ENCODE results near the gene GAS7. TPM values are rescaled to one million over a fixed set of nuclear protein-coding genes. Genes with fewer than 3 reads are reported as not detected.

The GAS7 gene
- total RNA-seq, 6 experiments from 2014 or later = 1.6 to 7.1 (median 2.7) TPM

GRCh38 chr17:9935408-9935807 lies 263.0 kb downstream of the GAS7 start:
- no peak overlapping the region for H3K4me3 ChIP-seq
- no peaks in the 10 kb centered on the region for H3K36me3 ChIP-seq
- 60% methylated on average over 3 of the region's 6 CpGs for WGBS (ENCODE audit: insufficient coverage, low coverage, low lambda C conversion rate, missing lambda C conversion rate)
- H3K27ac ChIP-seq = no peak overlapping the region
- no peaks in the 10 kb centered on the region for H3K4me1 ChIP-seq
- ATAC-seq (no peak), DNase-seq (no peak)
- H3K9me3 ChIP-seq = no peaks in the 10 kb centered on the region
- no peaks in the 10 kb centered on the region for H3K27me3 ChIP-seq
- no peak for TF ChIP-seq CTCF (IDR thresholded peaks at IDR 0.05)
- no peak for TF ChIP-seq POLR2A (IDR thresholded peaks at IDR 0.05)
- intact Hi-C loops (cut with DNase I) = no loop called here

- TF ChIP-seq POLR2A (IDR thresholded peaks at IDR 0.05) = no peak
- TF ChIP-seq CTCF (IDR thresholded peaks at IDR 0.05) = no peak
- DNase-seq = no peak
Measured at GRCh38 chr17:9934331-9934730, 264.1 kb downstream of the GAS7 start.

GRCh38 chr17:9932491-9932890 lies 265.9 kb downstream of the GAS7 start:
- Histone ChIP-seq H3K27me3 (no peaks in the 10 kb centered on the region), H3K9me3 (no peaks in the 10 kb centered on the region), H3K27ac (no peak overlapping the region), H3K36me3 (no peaks in the 10 kb centered on the region), H3K4me1 (no peaks in the 10 kb centered on the region), H3K4me3 (no peak overlapping the region)
- TF ChIP-seq POLR2A (IDR thresholded peaks at IDR 0.05) (no peak), CTCF (IDR thresholded peaks at IDR 0.05) (no peak)
- no peak for DNase-seq
- intact Hi-C loops (cut with DNase I) = no loop called here
- WGBS (ENCODE audit: insufficient coverage, low coverage, low lambda C conversion rate, missing lambda C conversion rate) = 46% methylated on average over 2 of the region's 2 CpGs
- ATAC-seq = no peak

More at GRCh38 chr17:9934331-9934730, 264.1 kb downstream of the GAS7 start:
- intact Hi-C loops (cut with DNase I) = no loop called here
- WGBS (ENCODE audit: insufficient coverage, low coverage, low lambda C conversion rate, missing lambda C conversion rate) = 67% methylated on average over 5 of the region's 7 CpGs
- ATAC-seq = no peak
- H3K4me1 ChIP-seq = no peaks in the 10 kb centered on the region
- H3K27ac ChIP-seq = no peak overlapping the region
- H3K4me3 ChIP-seq = no peak overlapping the region
- H3K27me3 ChIP-seq = no peaks in the 10 kb centered on the region
- no peaks in the 10 kb centered on the region for H3K9me3 ChIP-seq
- H3K36me3 ChIP-seq = no peaks in the 10 kb centered on the region

GRCh38 chr17:9931144-9931741 lies 267.2 kb downstream of the GAS7 start:
- intact Hi-C loops (cut with DNase I) = no loop called here
- no peak for ATAC-seq
- Histone ChIP-seq H3K27ac (no peak overlapping the region), H3K27me3 (no peaks in the 10 kb centered on the region), H3K36me3 (no peaks in the 10 kb centered on the region), H3K4me3 (no peak overlapping the region), H3K9me3 (no peaks in the 10 kb centered on the region), H3K4me1 (no peaks in the 10 kb centered on the region)
- no peak for TF ChIP-seq POLR2A (IDR thresholded peaks at IDR 0.05)
- no peak for TF ChIP-seq CTCF (IDR thresholded peaks at IDR 0.05)
- 53% methylated on average over 11 of the region's 12 CpGs for WGBS (ENCODE audit: insufficient coverage, low coverage, low lambda C conversion rate, missing lambda C conversion rate)
- DNase-seq = no peak

- H3K9me3 ChIP-seq = no peaks in the 10 kb centered on the region
- H3K4me3 ChIP-seq = no peak overlapping the region
- intact Hi-C loops (cut with DNase I) = no loop called here
- no peaks in the 10 kb centered on the region for H3K36me3 ChIP-seq
- no peaks in the 10 kb centered on the region for H3K27me3 ChIP-seq
- no peak for ATAC-seq
- TF ChIP-seq POLR2A (IDR thresholded peaks at IDR 0.05) = no peak
- TF ChIP-seq CTCF (IDR thresholded peaks at IDR 0.05) = no peak
- H3K27ac ChIP-seq = no peak overlapping the region
- no peaks in the 10 kb centered on the region for H3K4me1 ChIP-seq
- 60% methylated on average over 8 of the region's 8 CpGs for WGBS (ENCODE audit: insufficient coverage, low coverage, low lambda C conversion rate, missing lambda C conversion rate)
- no peak for DNase-seq
Measured at GRCh38 chr17:9929871-9930270, 268.5 kb downstream of the GAS7 start.
